ENCODE data around the gene EMSY. TPM values are rescaled to one million over a fixed set of nuclear protein-coding genes. Genes with fewer than 3 reads are reported as not detected.

EMSY gene
- polyA plus RNA-seq, 1 of the 3 experiments (the other 2 are of a cell fraction): 11.1 TPM

DNA sequence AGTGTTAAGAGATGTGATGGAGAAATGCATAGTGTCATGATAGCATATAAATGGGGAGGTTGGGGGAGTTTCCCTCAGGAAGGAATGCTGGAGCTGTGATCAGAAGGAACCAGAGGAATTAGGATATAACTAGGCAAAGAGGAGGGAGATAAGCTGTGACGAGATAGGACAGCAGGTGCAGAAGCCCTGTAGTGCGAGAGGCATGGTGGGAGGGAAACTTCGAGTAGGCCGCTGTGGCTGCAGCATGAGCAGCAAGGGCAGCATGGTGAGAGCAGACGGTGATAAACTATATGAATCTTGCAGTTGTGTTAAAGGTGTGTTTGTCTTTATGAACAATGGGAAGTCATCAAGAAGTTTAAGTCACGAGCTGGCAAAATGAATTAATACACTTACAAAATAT is 109.9 kb downstream of the EMSY start:
- Histone ChIP-seq H3K27ac (ENCODE audit: low read depth in 2 of 2, low read length in 1 of 2) (no peak overlapping the region), H3K9me3 (no peaks in the 10 kb centered on the region), H3K9me2 (no peaks in the 10 kb centered on the region), H2AFZ (ENCODE audit: low read depth) (no peak overlapping the region), H3K4me1 (ENCODE audit: control insufficient read depth in 1 of 2, insufficient read depth in 2 of 2, low read depth in 1 of 2, low read length in 1 of 2) (no peaks in the 10 kb centered on the region; a peak in 2 of 4 replicates), H3K4me2 (no peak overlapping the region), H3K4me3 (ENCODE audit: low read depth in 2 of 2, low read length in 1 of 2) (no peak overlapping the region), H3F3A (replicated peaks; ENCODE audit: insufficient read depth) (no peaks in the 10 kb centered on the region), H3K27me3 (ENCODE audit: insufficient read depth) (no peaks in the 10 kb centered on the region), H3K79me2 (ENCODE audit: insufficient read depth) (no peaks in the 10 kb centered on the region), H3K36me3 (replicated peaks in 1 of 2; ENCODE audit: control insufficient read depth in 1 of 2, insufficient read depth in 2 of 2, low read length in 1 of 2) (peaks cover 0 to 13% of the 10 kb centered on the region in 2 experiments), H4K20me1 (ENCODE audit: insufficient read depth) (no peaks in the 10 kb centered on the region), H3K9ac (no peak overlapping the region)
- no peak for TF ChIP-seq TCF12 (IDR thresholded peaks at IDR 0.05)
- TF ChIP-seq MEF2A (IDR thresholded peaks at IDR 0.05; ENCODE audit: borderline replicate concordance, low read depth): no peak
- 97% methylated on average over 6 of the region's 6 CpGs for WGBS (ENCODE audit: low lambda C conversion rate)
- ChIA-PET CTCF (interaction anchor here (0.7 to 0.8 kb wide), 2 partner anchors 9 to 137 kb away, joined by 3 read pairs; no protein-coding TSS in a partner anchor), POLR2A (no interaction called here)
- DNase-seq: no peak

DNA sequence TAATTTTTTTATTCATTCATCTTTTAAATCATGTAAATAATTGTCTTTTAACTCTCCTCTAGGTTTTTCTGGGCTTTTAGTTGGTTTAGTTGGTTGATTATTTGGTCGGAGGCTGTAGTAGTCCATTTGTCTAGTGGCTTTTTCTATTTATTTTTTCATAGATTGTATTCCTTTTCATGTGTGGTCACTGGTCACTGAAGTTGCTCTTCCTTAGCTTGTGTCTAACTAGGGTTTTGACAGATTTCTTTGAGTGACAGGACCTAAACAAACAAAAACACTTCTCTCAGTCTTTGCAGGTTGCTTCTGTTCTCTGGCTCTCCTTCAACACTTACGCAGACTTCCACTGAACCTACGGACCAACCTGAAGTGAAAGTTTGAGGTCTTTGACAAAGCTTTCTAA is 112.6 kb downstream of the EMSY start:
- Histone ChIP-seq H3K4me1 (ENCODE audit: control insufficient read depth in 1 of 2, insufficient read depth in 2 of 2, low read depth in 1 of 2, low read length in 1 of 2) (peaks cover 0 to 6% of the 10 kb centered on the region in 2 experiments; a peak in 2 of 4 replicates), H3K9me2 (no peaks in the 10 kb centered on the region), H2AFZ (ENCODE audit: low read depth) (no peak overlapping the region), H3K36me3 (replicated peaks in 1 of 2; ENCODE audit: control insufficient read depth in 1 of 2, insufficient read depth in 2 of 2, low read length in 1 of 2) (peaks cover 0 to 4% of the 10 kb centered on the region in 2 experiments), H3K9me3 (no peaks in the 10 kb centered on the region), H3F3A (replicated peaks; ENCODE audit: insufficient read depth) (no peaks in the 10 kb centered on the region), H3K27me3 (ENCODE audit: insufficient read depth) (no peaks in the 10 kb centered on the region), H3K4me2 (no peak overlapping the region), H3K4me3 (ENCODE audit: low read depth in 2 of 2, low read length in 1 of 2) (no peak overlapping the region), H4K20me1 (ENCODE audit: insufficient read depth) (no peaks in the 10 kb centered on the region), H3K79me2 (ENCODE audit: insufficient read depth) (no peaks in the 10 kb centered on the region), H3K27ac (ENCODE audit: low read depth in 2 of 2, low read length in 1 of 2) (no peak overlapping the region), H3K9ac (no peak overlapping the region)
- ChIA-PET POLR2A (no interaction called here), CTCF (interaction anchor here (1.0 kb wide), 1 partner anchor 9 kb away, joined by 3 read pairs; no protein-coding TSS in a partner anchor)
- TF ChIP-seq, protein P1, sequence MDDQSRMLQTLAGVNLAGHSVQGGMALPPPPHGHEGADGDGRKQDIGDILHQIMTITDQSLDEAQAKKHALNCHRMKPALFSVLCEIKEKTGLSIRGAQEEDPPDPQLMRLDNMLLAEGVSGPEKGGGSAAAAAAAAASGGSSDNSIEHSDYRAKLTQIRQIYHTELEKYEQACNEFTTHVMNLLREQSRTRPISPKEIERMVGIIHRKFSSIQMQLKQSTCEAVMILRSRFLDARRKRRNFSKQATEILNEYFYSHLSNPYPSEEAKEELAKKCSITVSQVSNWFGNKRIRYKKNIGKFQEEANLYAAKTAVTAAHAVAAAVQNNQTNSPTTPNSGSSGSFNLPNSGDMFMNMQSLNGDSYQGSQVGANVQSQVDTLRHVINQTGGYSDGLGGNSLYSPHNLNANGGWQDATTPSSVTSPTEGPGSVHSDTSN (IDR thresholded peaks at IDR 0.05): no peak
- TF ChIP-seq TAF1 (IDR thresholded peaks at IDR 0.05; ENCODE audit: borderline replicate concordance, low read depth, low read length) (no peak), SIN3A (IDR thresholded peaks at IDR 0.05; ENCODE audit: borderline replicate concordance, low read depth, low read length) (no peak), YY1 (IDR thresholded peaks at IDR 0.05; ENCODE audit: low read depth) (no peak), EP300 (IDR thresholded peaks at IDR 0.05; ENCODE audit: borderline replicate concordance in 1 of 2, low read depth in 1 of 2, low read length in 1 of 2) (no peak), MEF2A (IDR thresholded peaks at IDR 0.05; ENCODE audit: borderline replicate concordance, low read depth) (no peak), JUND (IDR thresholded peaks at IDR 0.05) (no peak), RAD21 (IDR thresholded peaks at IDR 0.05; ENCODE audit: low read length) (no peak), TEAD4 (IDR thresholded peaks at IDR 0.05; ENCODE audit: borderline replicate concordance, insufficient read depth) (no peak), GATA2 (CRISPR knock-in tag; IDR thresholded peaks at IDR 0.05) (no peak), EZH2phosphoT487 (IDR thresholded peaks at IDR 0.05; ENCODE audit: borderline replicate concordance, low read depth) (no peak), NRF1 (IDR thresholded peaks at IDR 0.05; ENCODE audit: low read depth, low read length) (no peak), NFIC (IDR thresholded peaks at IDR 0.05; ENCODE audit: borderline replicate concordance) (no peak), FOXJ3 (CRISPR knock-in tag; IDR thresholded peaks at IDR 0.05) (no peak)
- TF ChIP-seq, protein P2, sequence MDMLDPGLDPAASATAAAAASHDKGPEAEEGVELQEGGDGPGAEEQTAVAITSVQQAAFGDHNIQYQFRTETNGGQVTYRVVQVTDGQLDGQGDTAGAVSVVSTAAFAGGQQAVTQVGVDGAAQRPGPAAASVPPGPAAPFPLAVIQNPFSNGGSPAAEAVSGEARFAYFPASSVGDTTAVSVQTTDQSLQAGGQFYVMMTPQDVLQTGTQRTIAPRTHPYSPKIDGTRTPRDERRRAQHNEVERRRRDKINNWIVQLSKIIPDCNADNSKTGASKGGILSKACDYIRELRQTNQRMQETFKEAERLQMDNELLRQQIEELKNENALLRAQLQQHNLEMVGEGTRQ (IDR thresholded peaks at IDR 0.05; ENCODE audit: borderline replicate concordance, low read depth, low read length): no peak
- TF ChIP-seq, protein P3, sequence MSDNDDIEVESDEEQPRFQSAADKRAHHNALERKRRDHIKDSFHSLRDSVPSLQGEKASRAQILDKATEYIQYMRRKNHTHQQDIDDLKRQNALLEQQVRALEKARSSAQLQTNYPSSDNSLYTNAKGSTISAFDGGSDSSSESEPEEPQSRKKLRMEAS (IDR thresholded peaks at IDR 0.05; ENCODE audit: low read depth): no peak
- TF ChIP-seq, protein P4, sequence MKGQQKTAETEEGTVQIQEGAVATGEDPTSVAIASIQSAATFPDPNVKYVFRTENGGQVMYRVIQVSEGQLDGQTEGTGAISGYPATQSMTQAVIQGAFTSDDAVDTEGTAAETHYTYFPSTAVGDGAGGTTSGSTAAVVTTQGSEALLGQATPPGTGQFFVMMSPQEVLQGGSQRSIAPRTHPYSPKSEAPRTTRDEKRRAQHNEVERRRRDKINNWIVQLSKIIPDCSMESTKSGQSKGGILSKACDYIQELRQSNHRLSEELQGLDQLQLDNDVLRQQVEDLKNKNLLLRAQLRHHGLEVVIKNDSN (IDR thresholded peaks at IDR 0.05; ENCODE audit: borderline replicate concordance, low read depth): no peak
- TF ChIP-seq, protein P5, sequence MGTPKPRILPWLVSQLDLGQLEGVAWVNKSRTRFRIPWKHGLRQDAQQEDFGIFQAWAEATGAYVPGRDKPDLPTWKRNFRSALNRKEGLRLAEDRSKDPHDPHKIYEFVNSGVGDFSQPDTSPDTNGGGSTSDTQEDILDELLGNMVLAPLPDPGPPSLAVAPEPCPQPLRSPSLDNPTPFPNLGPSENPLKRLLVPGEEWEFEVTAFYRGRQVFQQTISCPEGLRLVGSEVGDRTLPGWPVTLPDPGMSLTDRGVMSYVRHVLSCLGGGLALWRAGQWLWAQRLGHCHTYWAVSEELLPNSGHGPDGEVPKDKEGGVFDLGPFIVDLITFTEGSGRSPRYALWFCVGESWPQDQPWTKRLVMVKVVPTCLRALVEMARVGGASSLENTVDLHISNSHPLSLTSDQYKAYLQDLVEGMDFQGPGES (IDR thresholded peaks at IDR 0.05; ENCODE audit: low read depth, low read length): no peak
- TF ChIP-seq, protein P6, sequence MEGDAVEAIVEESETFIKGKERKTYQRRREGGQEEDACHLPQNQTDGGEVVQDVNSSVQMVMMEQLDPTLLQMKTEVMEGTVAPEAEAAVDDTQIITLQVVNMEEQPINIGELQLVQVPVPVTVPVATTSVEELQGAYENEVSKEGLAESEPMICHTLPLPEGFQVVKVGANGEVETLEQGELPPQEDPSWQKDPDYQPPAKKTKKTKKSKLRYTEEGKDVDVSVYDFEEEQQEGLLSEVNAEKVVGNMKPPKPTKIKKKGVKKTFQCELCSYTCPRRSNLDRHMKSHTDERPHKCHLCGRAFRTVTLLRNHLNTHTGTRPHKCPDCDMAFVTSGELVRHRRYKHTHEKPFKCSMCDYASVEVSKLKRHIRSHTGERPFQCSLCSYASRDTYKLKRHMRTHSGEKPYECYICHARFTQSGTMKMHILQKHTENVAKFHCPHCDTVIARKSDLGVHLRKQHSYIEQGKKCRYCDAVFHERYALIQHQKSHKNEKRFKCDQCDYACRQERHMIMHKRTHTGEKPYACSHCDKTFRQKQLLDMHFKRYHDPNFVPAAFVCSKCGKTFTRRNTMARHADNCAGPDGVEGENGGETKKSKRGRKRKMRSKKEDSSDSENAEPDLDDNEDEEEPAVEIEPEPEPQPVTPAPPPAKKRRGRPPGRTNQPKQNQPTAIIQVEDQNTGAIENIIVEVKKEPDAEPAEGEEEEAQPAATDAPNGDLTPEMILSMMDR (IDR thresholded peaks at IDR 0.05): no peak
- 93% methylated on average over 3 of the region's 3 CpGs for WGBS (ENCODE audit: low lambda C conversion rate)
- no peak for DNase-seq

Measured in SK-N-SH (cell line).